Liver (tissue), 9 donors: ENCODE measurements around the gene CCDC63. TPM values are rescaled to one million over a fixed set of nuclear protein-coding genes. Genes with fewer than 3 reads are reported as not detected.

Source experiments
- DNase-seq: peaks from one replicate; pipeline ENCODE4 v3.0.0-alpha.2; 2017; ENCODE audit warnings: low spot score
- H3K27ac ChIP-seq, 2 donors: one replicate each; pipeline ENCODE4 v1.7.0; 2013; ENCODE audit warnings: inconsistent platforms in 2 of 2, low read length in 2 of 2, control low read depth in 1 of 2, low read depth in 1 of 2, mild to moderate bottlenecking in 1 of 2
- H3K27me3 ChIP-seq, 4 donors: one replicate each; pipeline versions ENCODE4 v1.6.1 to v1.7.0; 2013; ENCODE audit warnings: low read length in 3 of 4, inconsistent platforms in 1 of 4, mild to moderate bottlenecking in 1 of 4, moderate library complexity in 1 of 4; ENCODE audit not compliant: control insufficient read depth in 4 of 4, insufficient read depth in 4 of 4
- H3K36me3 ChIP-seq, 4 donors: one replicate each; pipeline versions ENCODE4 v1.6.1 to v1.7.0; 2013; ENCODE audit warnings: low read length in 3 of 4, mild to moderate bottlenecking in 3 of 4, low read depth in 1 of 4, moderate library complexity in 1 of 4; ENCODE audit not compliant: control insufficient read depth in 4 of 4, insufficient read depth in 3 of 4
- H3K4me1 ChIP-seq, 4 donors: one replicate each; pipeline versions ENCODE4 v1.6.1 to v1.7.0; 2013; ENCODE audit warnings: low read length in 3 of 4, mild to moderate bottlenecking in 3 of 4, moderate library complexity in 1 of 4; ENCODE audit not compliant: control insufficient read depth in 4 of 4, insufficient read depth in 4 of 4
- H3K4me3 ChIP-seq, 3 donors: one replicate each; pipeline versions ENCODE4 v1.6.1 to v1.7.0; 2013; ENCODE audit warnings: low read length in 3 of 3, control low read depth in 1 of 3, low read depth in 1 of 3, mild to moderate bottlenecking in 1 of 3
- H3K9ac ChIP-seq, 2 donors: one replicate each; pipeline ENCODE4 v1.7.0; 2013; ENCODE audit warnings: low read length in 2 of 2, mild to moderate bottlenecking in 2 of 2, moderate library complexity in 2 of 2, control low read depth in 1 of 2, low read depth in 1 of 2
- H3K9me3 ChIP-seq, 4 donors: one replicate each; pipeline versions ENCODE4 v1.6.1 to v1.7.0; 2013; ENCODE audit warnings: low read length in 3 of 4; ENCODE audit not compliant: control insufficient read depth in 4 of 4
- EGR1 ChIP-seq, 2 donors: IDR thresholded peaks; 2 replicates each; pipeline ENCODE4 v1.6.1; 2016 to 2018; ENCODE audit warnings: antibody characterized with exemption in 2 of 2, low read depth in 2 of 2
- FOXA1 ChIP-seq: IDR thresholded peaks from 2 replicates; pipeline ENCODE4 v1.6.1; 2016; ENCODE audit warnings: antibody characterized with exemption
- FOXA2 ChIP-seq: IDR thresholded peaks from 2 replicates; pipeline ENCODE4 v1.6.1; 2016; ENCODE audit warnings: antibody characterized with exemption
- HNF4G ChIP-seq: IDR thresholded peaks from 2 replicates; pipeline ENCODE4 v1.6.1; 2016; ENCODE audit warnings: antibody characterized with exemption
- JUND ChIP-seq, 2 donors: IDR thresholded peaks; 2 replicates each; pipeline ENCODE4 v1.6.1; 2016; ENCODE audit warnings: antibody characterized with exemption in 2 of 2
- RAD21 ChIP-seq, 2 donors: IDR thresholded peaks; 2 replicates each; pipeline ENCODE4 v1.6.1; 2016; ENCODE audit warnings: antibody characterized with exemption in 2 of 2, mild to moderate bottlenecking in 2 of 2
- TAF1 ChIP-seq: conservative IDR thresholded peaks from 2 replicates; pipeline ENCODE4 v1.6.1; 2016; ENCODE audit warnings: antibody characterized with exemption, mild to moderate bottlenecking
- YY1 ChIP-seq: IDR thresholded peaks from 2 replicates; pipeline ENCODE4 v1.6.1; 2016; ENCODE audit warnings: antibody characterized with exemption, mild to moderate bottlenecking
- WGBS: extraction: QIAGEN DNeasy Blood & Tissue Kit; methylation state at CpG from one replicate; pipeline ENCODE4 v1.1.7; 2013; 5-methylcytosine and 5-hydroxymethylcytosine counted together
- polyA plus RNA-seq, 2 donors: library from polyadenylated mRNA; stranded (reverse) in 1 of 2; unstranded in 1 of 2; fragments of 200-250 nt in 1 of 2; fragments of >200 nt in 1 of 2; fragmentation: Nextera tagmentation in 1 of 2; extraction: Ambion mirVana in 1 of 2; gene quantifications; one replicate each; pipeline versions ENCODE4 v1.2.1 to v1.2.3, GENCODE V29; 2013 to 2015
- total RNA-seq, 2 donors: library from RNA; depleted of rRNA; stranded (reverse); fragments of >200 nt; gene quantifications; one replicate each; pipeline ENCODE4 v1.2.3, GENCODE V29; 2014
- TF ChIP-seq, protein P1 (sequence below): IDR thresholded peaks from 2 replicates; pipeline ENCODE4 v1.6.1; 2016; ENCODE audit warnings: antibody characterized with exemption, mild to moderate bottlenecking
- TF ChIP-seq, protein P2 (sequence below): IDR thresholded peaks from 2 replicates; pipeline ENCODE4 v1.6.1; 2016; ENCODE audit warnings: antibody characterized with exemption
- TF ChIP-seq, protein P3 (sequence below): fragments of 150-350 bp; IDR thresholded peaks from 2 replicates; pipeline ENCODE4 v1.5.1; 2017; ENCODE audit warnings: improper control_type of control experiment, low read depth, low read length; ENCODE audit not compliant: missing input control
- TF ChIP-seq, protein P4 (sequence below): IDR thresholded peaks from 2 replicates; pipeline ENCODE4 v1.6.1; 2016; ENCODE audit warnings: antibody characterized with exemption
- TF ChIP-seq, protein P5 (sequence below): IDR thresholded peaks from 2 replicates; pipeline ENCODE4 v1.6.1; 2016; ENCODE audit warnings: antibody characterized with exemption
- donor health status: healthy.
- donor health status: healthy.
- donor health status: healthy.
- donor health status: healthy.
- donor health status: healthy.

CCDC63 gene
- total and polyA plus RNA-seq, 4 donors = not detected

DNA sequence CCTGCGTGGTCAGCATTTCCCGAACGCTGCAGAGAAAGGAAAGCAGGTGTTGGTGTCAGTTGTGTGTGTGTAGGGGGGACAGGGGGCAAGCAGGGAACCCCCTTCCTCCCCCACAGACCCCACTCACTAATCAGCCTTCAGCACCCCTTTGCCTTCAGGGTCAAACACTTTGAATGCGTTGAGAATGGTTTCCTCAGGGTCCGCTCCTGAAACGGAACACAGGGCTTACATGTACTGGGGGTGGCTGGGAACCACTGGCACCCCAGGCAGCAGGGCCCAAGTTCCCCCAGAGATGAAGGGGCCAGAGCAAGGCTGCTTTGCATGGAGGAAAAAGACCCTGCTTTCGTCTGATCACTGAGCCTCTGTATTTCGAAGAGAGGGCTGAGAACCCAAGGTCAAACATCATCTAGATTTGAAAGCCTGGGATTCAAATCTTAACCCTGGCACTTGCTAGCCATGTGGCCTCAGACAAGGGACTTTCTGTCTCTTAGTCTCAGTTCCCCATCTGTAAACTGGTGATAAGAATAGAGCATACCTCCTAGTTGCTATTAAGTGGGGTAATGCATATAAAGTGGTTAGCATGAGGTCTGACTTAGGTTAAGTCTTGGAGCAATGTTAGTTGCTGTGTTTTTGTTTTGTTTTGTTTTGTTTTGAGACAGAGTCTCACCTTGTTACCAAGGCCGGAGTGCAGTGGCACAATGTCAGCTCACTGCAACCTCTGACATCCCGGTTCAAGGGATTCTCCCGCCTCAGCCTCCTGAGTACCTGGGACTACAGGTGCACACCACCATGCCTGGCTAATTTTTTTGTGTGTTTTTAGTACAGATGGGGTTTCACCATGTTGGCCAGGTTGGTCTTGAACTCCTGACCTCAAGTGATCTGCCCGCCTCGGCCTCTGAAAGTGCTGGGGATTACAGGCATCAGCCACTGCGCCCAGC, 66.6 kb downstream of the CCDC63 start:
- TF ChIP-seq, protein P1, sequence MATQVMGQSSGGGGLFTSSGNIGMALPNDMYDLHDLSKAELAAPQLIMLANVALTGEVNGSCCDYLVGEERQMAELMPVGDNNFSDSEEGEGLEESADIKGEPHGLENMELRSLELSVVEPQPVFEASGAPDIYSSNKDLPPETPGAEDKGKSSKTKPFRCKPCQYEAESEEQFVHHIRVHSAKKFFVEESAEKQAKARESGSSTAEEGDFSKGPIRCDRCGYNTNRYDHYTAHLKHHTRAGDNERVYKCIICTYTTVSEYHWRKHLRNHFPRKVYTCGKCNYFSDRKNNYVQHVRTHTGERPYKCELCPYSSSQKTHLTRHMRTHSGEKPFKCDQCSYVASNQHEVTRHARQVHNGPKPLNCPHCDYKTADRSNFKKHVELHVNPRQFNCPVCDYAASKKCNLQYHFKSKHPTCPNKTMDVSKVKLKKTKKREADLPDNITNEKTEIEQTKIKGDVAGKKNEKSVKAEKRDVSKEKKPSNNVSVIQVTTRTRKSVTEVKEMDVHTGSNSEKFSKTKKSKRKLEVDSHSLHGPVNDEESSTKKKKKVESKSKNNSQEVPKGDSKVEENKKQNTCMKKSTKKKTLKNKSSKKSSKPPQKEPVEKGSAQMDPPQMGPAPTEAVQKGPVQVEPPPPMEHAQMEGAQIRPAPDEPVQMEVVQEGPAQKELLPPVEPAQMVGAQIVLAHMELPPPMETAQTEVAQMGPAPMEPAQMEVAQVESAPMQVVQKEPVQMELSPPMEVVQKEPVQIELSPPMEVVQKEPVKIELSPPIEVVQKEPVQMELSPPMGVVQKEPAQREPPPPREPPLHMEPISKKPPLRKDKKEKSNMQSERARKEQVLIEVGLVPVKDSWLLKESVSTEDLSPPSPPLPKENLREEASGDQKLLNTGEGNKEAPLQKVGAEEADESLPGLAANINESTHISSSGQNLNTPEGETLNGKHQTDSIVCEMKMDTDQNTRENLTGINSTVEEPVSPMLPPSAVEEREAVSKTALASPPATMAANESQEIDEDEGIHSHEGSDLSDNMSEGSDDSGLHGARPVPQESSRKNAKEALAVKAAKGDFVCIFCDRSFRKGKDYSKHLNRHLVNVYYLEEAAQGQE = no peak
- TF ChIP-seq TAF1 = no peak
- TF ChIP-seq, protein P2, sequence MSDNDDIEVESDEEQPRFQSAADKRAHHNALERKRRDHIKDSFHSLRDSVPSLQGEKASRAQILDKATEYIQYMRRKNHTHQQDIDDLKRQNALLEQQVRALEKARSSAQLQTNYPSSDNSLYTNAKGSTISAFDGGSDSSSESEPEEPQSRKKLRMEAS = no peak
- no peak for TF ChIP-seq YY1
- TF ChIP-seq, protein P3, sequence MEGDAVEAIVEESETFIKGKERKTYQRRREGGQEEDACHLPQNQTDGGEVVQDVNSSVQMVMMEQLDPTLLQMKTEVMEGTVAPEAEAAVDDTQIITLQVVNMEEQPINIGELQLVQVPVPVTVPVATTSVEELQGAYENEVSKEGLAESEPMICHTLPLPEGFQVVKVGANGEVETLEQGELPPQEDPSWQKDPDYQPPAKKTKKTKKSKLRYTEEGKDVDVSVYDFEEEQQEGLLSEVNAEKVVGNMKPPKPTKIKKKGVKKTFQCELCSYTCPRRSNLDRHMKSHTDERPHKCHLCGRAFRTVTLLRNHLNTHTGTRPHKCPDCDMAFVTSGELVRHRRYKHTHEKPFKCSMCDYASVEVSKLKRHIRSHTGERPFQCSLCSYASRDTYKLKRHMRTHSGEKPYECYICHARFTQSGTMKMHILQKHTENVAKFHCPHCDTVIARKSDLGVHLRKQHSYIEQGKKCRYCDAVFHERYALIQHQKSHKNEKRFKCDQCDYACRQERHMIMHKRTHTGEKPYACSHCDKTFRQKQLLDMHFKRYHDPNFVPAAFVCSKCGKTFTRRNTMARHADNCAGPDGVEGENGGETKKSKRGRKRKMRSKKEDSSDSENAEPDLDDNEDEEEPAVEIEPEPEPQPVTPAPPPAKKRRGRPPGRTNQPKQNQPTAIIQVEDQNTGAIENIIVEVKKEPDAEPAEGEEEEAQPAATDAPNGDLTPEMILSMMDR = no peak
- no peak for TF ChIP-seq HNF4G
- TF ChIP-seq FOXA1 = no peak
- TF ChIP-seq, protein P4, sequence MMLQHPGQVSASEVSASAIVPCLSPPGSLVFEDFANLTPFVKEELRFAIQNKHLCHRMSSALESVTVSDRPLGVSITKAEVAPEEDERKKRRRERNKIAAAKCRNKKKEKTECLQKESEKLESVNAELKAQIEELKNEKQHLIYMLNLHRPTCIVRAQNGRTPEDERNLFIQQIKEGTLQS = no peak
- TF ChIP-seq FOXA2 = no peak
- TF ChIP-seq, protein P5, sequence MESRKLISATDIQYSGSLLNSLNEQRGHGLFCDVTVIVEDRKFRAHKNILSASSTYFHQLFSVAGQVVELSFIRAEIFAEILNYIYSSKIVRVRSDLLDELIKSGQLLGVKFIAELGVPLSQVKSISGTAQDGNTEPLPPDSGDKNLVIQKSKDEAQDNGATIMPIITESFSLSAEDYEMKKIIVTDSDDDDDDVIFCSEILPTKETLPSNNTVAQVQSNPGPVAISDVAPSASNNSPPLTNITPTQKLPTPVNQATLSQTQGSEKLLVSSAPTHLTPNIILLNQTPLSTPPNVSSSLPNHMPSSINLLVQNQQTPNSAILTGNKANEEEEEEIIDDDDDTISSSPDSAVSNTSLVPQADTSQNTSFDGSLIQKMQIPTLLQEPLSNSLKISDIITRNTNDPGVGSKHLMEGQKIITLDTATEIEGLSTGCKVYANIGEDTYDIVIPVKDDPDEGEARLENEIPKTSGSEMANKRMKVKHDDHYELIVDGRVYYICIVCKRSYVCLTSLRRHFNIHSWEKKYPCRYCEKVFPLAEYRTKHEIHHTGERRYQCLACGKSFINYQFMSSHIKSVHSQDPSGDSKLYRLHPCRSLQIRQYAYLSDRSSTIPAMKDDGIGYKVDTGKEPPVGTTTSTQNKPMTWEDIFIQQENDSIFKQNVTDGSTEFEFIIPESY = no peak
- no peak for TF ChIP-seq EGR1 (IDR thresholded peaks at IDR 0.05; ENCODE audit: low read depth in 2 of 2)
- no peak for TF ChIP-seq JUND (IDR thresholded peaks at IDR 0.05)
- TF ChIP-seq RAD21 (IDR thresholded peaks at IDR 0.05) = no peak
- H3K36me3 ChIP-seq = no peaks in the 10 kb centered on the region
- H3K4me1 ChIP-seq = no peaks in the 10 kb centered on the region
- WGBS = 86% methylated on average over 14 of the region's 14 CpGs
- no peak overlapping the region for H3K27ac ChIP-seq
- H3K9ac ChIP-seq = no peak overlapping the region
- H3K4me3 ChIP-seq = no peak overlapping the region
- H3K9me3 ChIP-seq = peaks cover 0 to 3% (median 0%) of the 10 kb centered on the region in 4 donors
- no peak for DNase-seq
- H3K27me3 ChIP-seq = no peaks in the 10 kb centered on the region
